GM13977 (cell line): ENCODE results near the gene BBS10.
"Not testable (repeated sequence)": the region's sequence is repeated elsewhere in the genome, so short reads cannot be mapped to it uniquely, and the experiment has no call there.

Experiments
- DNase-seq: peaks from one replicate; pipeline ENCODE4 v3.0.0; 2012; ENCODE audit warnings: low spot score
- CTCF ChIP-seq: IDR thresholded peaks from 2 replicates; pipeline ENCODE4 v1.5.1; 2012; ENCODE audit warnings: mild to moderate bottlenecking, control low read depth; ENCODE audit not compliant: insufficient read depth; ENCODE audit errors: extremely low read depth, missing control alignments
- in situ Hi-C: fragments of 300-500 bp; cut with MboI; formaldehyde crosslinking; loops from one replicate; pipeline ENCODE4 v1.12.0; 2022; ENCODE audit warnings: low sequenced_read_pairs, low pct_unique_long_range_greater_than_20kb, mixed read lengths, inconsistent platforms; ENCODE audit not compliant: unreplicated experiment

The BBS10 gene

DNA sequence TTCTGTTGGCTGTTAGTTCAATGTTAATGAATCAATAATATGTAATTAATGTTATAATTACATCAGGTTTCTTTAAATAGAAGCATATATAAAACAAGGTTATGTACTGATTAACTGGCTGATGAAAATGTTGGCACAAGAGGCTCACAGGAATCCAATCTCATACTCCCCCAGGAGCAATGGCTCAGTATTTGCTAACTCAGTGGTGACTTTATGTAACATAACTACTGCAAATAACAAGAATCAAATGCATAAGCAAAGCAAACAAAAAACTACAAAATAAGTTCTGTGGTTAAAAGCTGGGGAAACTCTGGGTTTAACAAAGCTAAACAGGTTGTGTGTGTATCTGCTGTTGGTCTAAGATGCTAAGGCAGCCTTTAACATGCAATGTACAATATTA lies 27.7 kb upstream of the BBS10 start:
- in situ Hi-C loops = no loop called here
- no peak for TF ChIP-seq CTCF
- DNase-seq = no peak

GRCh38 chr12:76375470-76375869 lies 27.3 kb upstream of the BBS10 start:
- DNase-seq = no peak
- in situ Hi-C loops = no loop called here

GRCh38 chr12:76374386-76375020 lies 26.3 kb upstream of the BBS10 start:
- no peak for DNase-seq
- no peak for TF ChIP-seq CTCF
- in situ Hi-C loops = no loop called here

More at GRCh38 chr12:76375470-76375869, 27.3 kb upstream of the BBS10 start:
- no peak for TF ChIP-seq CTCF

DNA sequence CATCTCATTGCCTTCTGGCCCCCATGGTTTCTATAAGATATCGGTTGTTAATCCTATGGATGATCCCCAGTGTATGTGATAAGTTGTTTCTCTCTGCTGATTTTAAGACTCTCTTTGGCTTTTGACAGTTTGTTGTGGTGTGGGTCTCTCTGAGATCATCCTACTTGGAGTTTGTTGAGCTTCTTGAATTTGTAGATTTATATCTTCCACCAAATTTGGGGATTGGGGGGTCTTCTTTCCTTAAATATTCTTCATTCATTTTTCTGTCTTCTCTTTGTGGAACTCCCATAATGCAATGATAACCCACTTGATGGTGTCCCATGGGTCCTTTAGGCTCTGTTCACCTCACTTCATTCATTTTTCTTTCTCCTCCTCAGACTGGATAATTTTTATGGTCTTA lies 20.0 kb upstream of the BBS10 start:
- in situ Hi-C loops = no loop called here
- no peak for TF ChIP-seq CTCF
- no peak for DNase-seq

GRCh38 chr12:76366163-76366562 lies 17.9 kb upstream of the BBS10 start:
- no peak for DNase-seq
- in situ Hi-C loops = no loop called here

DNA sequence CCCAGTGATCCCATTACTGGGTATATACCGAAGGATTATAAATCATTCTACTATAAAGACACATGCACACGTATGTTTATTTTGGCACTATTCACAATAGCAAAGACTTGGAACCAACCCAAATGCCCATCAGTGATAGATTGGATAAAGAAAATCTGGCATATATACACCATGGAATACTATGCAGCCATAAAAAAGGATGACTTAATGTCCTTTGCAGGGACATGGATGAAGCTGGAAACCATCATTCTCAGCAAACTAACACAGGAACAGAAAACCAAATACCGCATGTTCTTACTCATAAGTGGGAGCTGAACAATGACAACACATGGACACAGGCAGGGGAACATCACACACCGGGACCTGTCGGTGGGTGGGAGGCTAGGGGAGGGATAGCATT lies 15.9 kb upstream of the BBS10 start:
- DNase-seq, in situ Hi-C loops: not testable (repeated sequence)

More at GRCh38 chr12:76366163-76366562, 17.9 kb upstream of the BBS10 start:
- no peak for TF ChIP-seq CTCF

DNA sequence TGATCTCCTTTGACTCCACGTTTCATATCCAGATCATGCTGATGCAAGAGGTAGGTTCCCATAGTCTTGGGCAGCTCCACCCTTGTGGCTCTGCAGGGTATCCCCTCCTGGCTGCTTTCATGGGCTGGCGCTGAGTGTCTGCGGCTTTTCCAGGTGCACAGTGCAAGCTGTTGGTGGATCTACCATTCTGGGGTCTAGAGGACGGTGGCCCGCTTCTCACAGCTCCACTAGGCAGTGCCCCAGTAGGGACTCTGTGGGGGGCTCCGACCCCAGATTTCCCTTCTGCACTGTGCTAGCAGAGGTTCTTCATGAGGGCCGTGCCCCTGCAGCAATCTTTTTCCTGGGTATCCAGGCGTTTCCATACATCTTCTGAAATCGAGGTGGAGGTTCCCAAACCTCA lies 12.1 kb upstream of the BBS10 start:
- in situ Hi-C loops = no loop called here
- no peak for TF ChIP-seq CTCF
- no peak for DNase-seq
